Suprapubic skin (tissue), 4 donors: ENCODE measurements around the gene MUC22. TPM values are rescaled to one million over a fixed set of nuclear protein-coding genes. Genes with fewer than 3 reads are reported as not detected.
"Not testable (repeated sequence)": the region's sequence is repeated elsewhere in the genome, so short reads cannot be mapped to it uniquely, and the experiment has no call there.

Source experiments
- DNase-seq, 2 donors: peaks; one replicate each; pipeline ENCODE4 v3.0.0-alpha.2; 2019; ENCODE audit warnings: low spot score in 2 of 2
- H3K27ac ChIP-seq: fragments of 200-600 bp; sonication (generic); one replicate; pipeline ENCODE4 v1.5.1; 2019
- H3K27me3 ChIP-seq: fragments of 200-600 bp; sonication (generic); one replicate; pipeline ENCODE4 v1.5.1; 2019
- H3K36me3 ChIP-seq: fragments of 200-600 bp; sonication (generic); one replicate; pipeline ENCODE4 v1.5.1; 2019
- H3K4me1 ChIP-seq: fragments of 200-600 bp; sonication (generic); one replicate; pipeline ENCODE4 v1.5.1; 2019
- H3K4me3 ChIP-seq: fragments of 200-600 bp; sonication (generic); one replicate; pipeline ENCODE4 v1.5.1; 2019; ENCODE audit warnings: mild to moderate bottlenecking
- H3K9me3 ChIP-seq: fragments of 200-600 bp; sonication (generic); one replicate; pipeline ENCODE4 v1.5.1; 2019
- CTCF ChIP-seq, 2 donors: fragments of 200-600 bp in 1 of 2; fragments of 450-650 bp in 1 of 2; sonication (generic) in 1 of 2; IDR thresholded peaks; one replicate each; pipeline ENCODE4 v1.5.1; 2016 to 2019; ENCODE audit warnings: antibody characterized with exemption in 2 of 2, mild to moderate bottlenecking in 1 of 2, moderate library complexity in 1 of 2
- EP300 ChIP-seq: sonication (generic); formaldehyde crosslinking; IDR thresholded peaks from one replicate; pipeline ENCODE4 v1.6.1; 2017; ENCODE audit warnings: antibody characterized with exemption
- POLR2A ChIP-seq, 2 donors: fragments of 450-650 bp; IDR thresholded peaks; one replicate each; pipeline ENCODE4 v1.6.1; 2017; ENCODE audit warnings: antibody characterized with exemption in 2 of 2, mild to moderate bottlenecking in 2 of 2, moderate library complexity in 2 of 2
- POLR2AphosphoS5 ChIP-seq, 3 donors: sonication (generic); formaldehyde crosslinking; IDR thresholded peaks; one replicate each; pipeline ENCODE4 v1.6.1; 2017; ENCODE audit warnings: antibody characterized with exemption in 3 of 3
- WGBS: methylation state at CpG from one replicate; pipeline ENCODE4 v1.1.5; 2018; 5-methylcytosine and 5-hydroxymethylcytosine counted together
- total RNA-seq, 4 donors: library from RNA; depleted of rRNA; stranded (reverse); fragments of >200 nt; gene quantifications; one replicate each; pipeline ENCODE4 v1.1.0, GENCODE V29; 2016

The MUC22 gene
- total RNA-seq, 4 donors from 2014 or later = 0.18 TPM; not detected in 3

- no peaks in the 10 kb centered on the region for H3K9me3 ChIP-seq
- no peaks in the 10 kb centered on the region for H3K36me3 ChIP-seq
- no peak for TF ChIP-seq POLR2A (IDR thresholded peaks at IDR 0.05)
- TF ChIP-seq EP300 = no peak
- no peak for TF ChIP-seq POLR2AphosphoS5 (IDR thresholded peaks at IDR 0.05)
- no peak for TF ChIP-seq CTCF (IDR thresholded peaks at IDR 0.05)
- 93% methylated on average over 5 of the region's 5 CpGs for WGBS
- H3K4me3 ChIP-seq = no peak overlapping the region
- no peak for DNase-seq
- H3K27ac ChIP-seq = no peak overlapping the region
- no peaks in the 10 kb centered on the region for H3K27me3 ChIP-seq
- H3K4me1 ChIP-seq = peaks cover 4% of the 10 kb centered on the region
Measured at GRCh38 chr6:30965140-30965601, 45.1 kb upstream of the MUC22 start.

DNA sequence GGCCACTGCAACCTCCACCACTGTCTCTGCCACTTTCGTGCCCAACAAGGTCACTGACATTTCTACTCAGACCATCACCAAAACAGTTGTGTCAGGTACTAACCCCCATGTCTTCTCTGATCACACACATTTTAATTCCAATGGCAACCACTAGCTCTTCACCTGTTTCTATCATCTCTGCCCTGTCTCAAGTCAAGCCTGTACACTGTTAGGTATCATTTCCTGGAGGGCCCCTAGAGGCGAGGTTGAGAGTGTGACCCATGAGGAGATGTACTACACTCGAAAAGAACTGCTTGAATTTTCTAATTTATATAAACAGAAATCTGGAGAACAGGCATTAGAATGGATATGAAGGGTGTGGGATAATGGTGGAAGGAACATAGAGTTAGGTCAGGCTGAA lies 44.1 kb upstream of the MUC22 start:
- no peak overlapping the region for H3K27ac ChIP-seq
- no peak for DNase-seq
- H3K4me3 ChIP-seq = no peak overlapping the region
- no peaks in the 10 kb centered on the region for H3K9me3 ChIP-seq
- WGBS = 85% methylated on average over 3 of the region's 3 CpGs
- no peak for TF ChIP-seq POLR2A (IDR thresholded peaks at IDR 0.05)
- TF ChIP-seq POLR2AphosphoS5 (IDR thresholded peaks at IDR 0.05) = no peak
- TF ChIP-seq CTCF (IDR thresholded peaks at IDR 0.05) = no peak
- TF ChIP-seq EP300 = no peak
- H3K4me1 ChIP-seq = peaks cover 4% of the 10 kb centered on the region
- H3K36me3 ChIP-seq = no peaks in the 10 kb centered on the region
- H3K27me3 ChIP-seq = no peaks in the 10 kb centered on the region

DNA sequence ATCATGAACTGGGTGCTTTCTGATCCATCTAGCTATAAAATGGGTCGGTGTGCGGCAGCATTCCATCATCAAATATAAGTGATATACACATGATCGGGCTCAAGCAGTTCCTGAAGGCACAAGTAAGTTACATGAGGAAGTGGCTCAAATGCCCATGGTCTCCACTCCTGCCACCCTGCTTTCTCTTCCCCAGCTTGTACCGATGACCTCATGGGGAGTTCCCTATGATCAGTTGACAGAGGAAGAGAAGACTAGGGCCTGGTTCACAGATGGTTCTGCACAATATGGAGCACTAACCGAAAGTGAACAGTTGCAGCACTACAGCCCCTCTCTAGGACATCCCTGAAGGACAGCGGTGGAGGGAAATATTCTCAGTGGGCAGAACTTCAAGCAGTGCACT lies 41.1 kb upstream of the MUC22 start:
- H3K27me3 ChIP-seq, H3K4me3 ChIP-seq, H3K36me3 ChIP-seq, H3K4me1 ChIP-seq, DNase-seq, H3K9me3 ChIP-seq, H3K27ac ChIP-seq: not testable (repeated sequence)
- 82% methylated on average over 6 of the region's 6 CpGs for WGBS

DNA sequence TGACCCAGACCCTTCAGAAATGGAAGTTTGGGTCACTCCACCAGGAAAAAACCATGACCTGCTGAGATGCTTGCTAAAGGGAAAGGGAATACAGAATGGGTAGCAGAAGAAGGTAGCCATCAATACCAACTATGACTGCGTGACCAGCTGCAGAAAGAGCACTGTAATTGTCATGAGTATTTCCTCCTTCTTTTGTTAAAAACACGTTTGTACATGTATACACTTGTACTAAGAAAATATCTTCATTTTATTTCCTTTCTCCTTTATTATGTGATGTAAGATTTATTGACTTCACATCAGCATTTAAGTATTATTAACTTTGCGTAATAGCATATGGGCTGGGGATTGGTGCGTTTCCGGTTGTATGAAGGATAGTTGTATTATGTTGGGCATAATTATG lies 39.3 kb upstream of the MUC22 start:
- no peak overlapping the region for H3K4me3 ChIP-seq
- no peaks in the 10 kb centered on the region for H3K4me1 ChIP-seq
- no peak overlapping the region for H3K27ac ChIP-seq
- no peak for DNase-seq
- no peaks in the 10 kb centered on the region for H3K36me3 ChIP-seq
- no peaks in the 10 kb centered on the region for H3K9me3 ChIP-seq
- H3K27me3 ChIP-seq = no peaks in the 10 kb centered on the region
- WGBS = 83% methylated on average over 5 of the region's 5 CpGs
- TF ChIP-seq CTCF (IDR thresholded peaks at IDR 0.05) (no peak), POLR2AphosphoS5 (IDR thresholded peaks at IDR 0.05) (no peak), POLR2A (IDR thresholded peaks at IDR 0.05) (no peak), EP300 (no peak)

DNA sequence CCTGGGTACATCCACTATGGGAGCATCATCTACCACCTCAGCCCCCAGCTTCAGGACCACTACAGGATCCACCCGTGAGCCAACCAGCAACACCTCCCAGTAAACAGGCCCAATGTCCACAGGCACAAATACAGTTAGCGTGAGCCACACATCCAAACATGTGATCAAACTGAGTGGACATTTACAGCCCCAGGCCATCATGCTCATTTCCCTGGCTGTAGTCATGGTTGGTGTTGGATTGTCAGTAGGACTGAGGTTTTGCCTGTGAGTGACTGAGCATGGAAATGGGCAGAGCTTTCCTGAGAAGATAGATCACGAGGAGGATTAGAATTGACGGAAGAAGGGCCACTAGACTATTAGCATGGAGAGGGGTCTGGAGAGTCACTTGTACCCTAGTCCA lies 37.5 kb upstream of the MUC22 start:
- no peaks in the 10 kb centered on the region for H3K9me3 ChIP-seq
- H3K4me3 ChIP-seq = no peak overlapping the region
- 93% methylated on average over 4 of the region's 4 CpGs for WGBS
- no peak overlapping the region for H3K27ac ChIP-seq
- TF ChIP-seq EP300 = no peak
- H3K27me3 ChIP-seq = no peaks in the 10 kb centered on the region
- DNase-seq = no peak
- H3K36me3 ChIP-seq = no peaks in the 10 kb centered on the region
- no peaks in the 10 kb centered on the region for H3K4me1 ChIP-seq

- H3K4me3 ChIP-seq = no peak overlapping the region
- H3K36me3 ChIP-seq = no peaks in the 10 kb centered on the region
- H3K4me1 ChIP-seq = no peaks in the 10 kb centered on the region
- H3K27ac ChIP-seq = no peak overlapping the region
- WGBS = 63% methylated on average over 4 of the region's 4 CpGs
- DNase-seq = no peak
- no peaks in the 10 kb centered on the region for H3K27me3 ChIP-seq
- no peaks in the 10 kb centered on the region for H3K9me3 ChIP-seq
- no peak for TF ChIP-seq POLR2A (IDR thresholded peaks at IDR 0.05)
- no peak for TF ChIP-seq CTCF (IDR thresholded peaks at IDR 0.05)
- no peak for TF ChIP-seq EP300
- TF ChIP-seq POLR2AphosphoS5 (IDR thresholded peaks at IDR 0.05) = no peak
Measured at GRCh38 chr6:30974490-30975252, 35.6 kb upstream of the MUC22 start.
